GM06990 (cell line): ENCODE data around the gene CCDC134.

Experiments used
- DNase-seq: peaks from one replicate; pipeline ENCODE4 v3.0.0-alpha.2; 2011; ENCODE audit not compliant: insufficient read length; ENCODE audit errors: extremely low read depth
- H3K27me3 ChIP-seq: replicated peaks from 2 replicates; pipeline ENCODE4 v1.6.0; 2011; ENCODE audit warnings: low read length; ENCODE audit not compliant: control insufficient read depth, insufficient read depth
- H3K36me3 ChIP-seq: 2 replicates; pipeline ENCODE4 v1.5.1; 2011; ENCODE audit warnings: low read length; ENCODE audit not compliant: control insufficient read depth, insufficient read depth
- H3K4me3 ChIP-seq: replicated peaks from 2 replicates; pipeline ENCODE4 v1.5.1; 2011; ENCODE audit warnings: low read depth, mild to moderate bottlenecking, control low read depth, low read length
- TF ChIP-seq, protein P1 (sequence below): IDR thresholded peaks from 2 replicates; pipeline ENCODE4 v1.5.1; 2011; ENCODE audit warnings: low read length, control low read depth, mild to moderate bottlenecking, inconsistent platforms; ENCODE audit not compliant: insufficient read depth, poor library complexity, severe bottlenecking

CCDC134 gene

GRCh38 chr22:41816241-41816640 lies 15.8 kb downstream of the CCDC134 start:
- H3K36me3 ChIP-seq = peaks cover 5% of the 10 kb centered on the region
- no peak overlapping the region for H3K4me3 ChIP-seq
- TF ChIP-seq, protein P1, sequence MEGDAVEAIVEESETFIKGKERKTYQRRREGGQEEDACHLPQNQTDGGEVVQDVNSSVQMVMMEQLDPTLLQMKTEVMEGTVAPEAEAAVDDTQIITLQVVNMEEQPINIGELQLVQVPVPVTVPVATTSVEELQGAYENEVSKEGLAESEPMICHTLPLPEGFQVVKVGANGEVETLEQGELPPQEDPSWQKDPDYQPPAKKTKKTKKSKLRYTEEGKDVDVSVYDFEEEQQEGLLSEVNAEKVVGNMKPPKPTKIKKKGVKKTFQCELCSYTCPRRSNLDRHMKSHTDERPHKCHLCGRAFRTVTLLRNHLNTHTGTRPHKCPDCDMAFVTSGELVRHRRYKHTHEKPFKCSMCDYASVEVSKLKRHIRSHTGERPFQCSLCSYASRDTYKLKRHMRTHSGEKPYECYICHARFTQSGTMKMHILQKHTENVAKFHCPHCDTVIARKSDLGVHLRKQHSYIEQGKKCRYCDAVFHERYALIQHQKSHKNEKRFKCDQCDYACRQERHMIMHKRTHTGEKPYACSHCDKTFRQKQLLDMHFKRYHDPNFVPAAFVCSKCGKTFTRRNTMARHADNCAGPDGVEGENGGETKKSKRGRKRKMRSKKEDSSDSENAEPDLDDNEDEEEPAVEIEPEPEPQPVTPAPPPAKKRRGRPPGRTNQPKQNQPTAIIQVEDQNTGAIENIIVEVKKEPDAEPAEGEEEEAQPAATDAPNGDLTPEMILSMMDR = no peak
- no peak for DNase-seq
- no peaks in the 10 kb centered on the region for H3K27me3 ChIP-seq

GRCh38 chr22:41816871-41817270 lies 16.4 kb downstream of the CCDC134 start:
- no peak for DNase-seq
- no peak overlapping the region for H3K4me3 ChIP-seq
- H3K36me3 ChIP-seq = peaks cover 10% of the 10 kb centered on the region
- no peaks in the 10 kb centered on the region for H3K27me3 ChIP-seq
- TF ChIP-seq, protein P1 = no peak

GRCh38 chr22:41818011-41818410 lies 17.5 kb downstream of the CCDC134 start:
- TF ChIP-seq, protein P1 = no peak
- Histone ChIP-seq H3K4me3 (no peak overlapping the region), H3K36me3 (peaks cover 11% of the 10 kb centered on the region), H3K27me3 (no peaks in the 10 kb centered on the region)
- DNase-seq = no peak

GRCh38 chr22:41818596-41818995 lies 18.1 kb downstream of the CCDC134 start:
- TF ChIP-seq, protein P1 = no peak
- Histone ChIP-seq H3K36me3 (peaks cover 10% of the 10 kb centered on the region), H3K4me3 (no peak overlapping the region), H3K27me3 (no peaks in the 10 kb centered on the region)
- no peak for DNase-seq

DNA sequence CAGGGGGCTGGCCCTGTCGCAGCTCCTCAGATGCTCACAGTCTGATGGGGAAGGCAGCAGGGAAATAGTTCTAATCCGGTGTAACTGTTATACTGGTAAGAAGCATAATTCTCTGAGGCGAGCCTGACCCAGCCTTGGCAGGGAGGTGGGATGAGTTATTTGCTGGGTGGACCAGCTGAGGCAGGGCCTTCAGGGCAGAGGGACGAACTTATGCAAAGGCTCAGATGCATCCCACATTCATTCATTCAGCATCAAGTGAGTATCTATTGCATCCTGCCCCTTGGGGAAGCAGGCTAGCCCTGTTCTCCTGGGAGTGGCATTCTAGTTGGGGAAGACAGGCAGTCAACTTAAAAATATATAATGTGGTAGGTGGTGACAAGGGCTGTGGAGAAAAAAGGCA lies 18.8 kb downstream of the CCDC134 start:
- H3K27me3 ChIP-seq = no peaks in the 10 kb centered on the region
- DNase-seq = no peak
- TF ChIP-seq, protein P1 = no peak
- H3K4me3 ChIP-seq = no peak overlapping the region
- H3K36me3 ChIP-seq = peaks cover 14% of the 10 kb centered on the region

GRCh38 chr22:41820447-41820846 lies 20.0 kb downstream of the CCDC134 start:
- no peaks in the 10 kb centered on the region for H3K27me3 ChIP-seq
- DNase-seq = no peak
- H3K36me3 ChIP-seq = peaks cover 14% of the 10 kb centered on the region
- H3K4me3 ChIP-seq = no peak overlapping the region
- TF ChIP-seq, protein P1 = no peak
